GM23338 (cell line): ENCODE results near the gene C6orf52. TPM values are rescaled to one million over a fixed set of nuclear protein-coding genes. Genes with fewer than 3 reads are reported as not detected.

Experiments
- ATAC-seq: fragments of 200-7000 bp; cut with Tn5 transposase; 3 replicates; pipeline ENCODE4 v1.9.1; 2020
- DNase-seq: peaks from one replicate; pipeline ENCODE4 v3.0.0-alpha.2; 2015; ENCODE audit warnings: low spot score
- H2AFZ ChIP-seq: fragments of 200-600 bp; sonication (generic); 2 replicates; pipeline ENCODE4 v1.8.0; 2016; ENCODE audit warnings: antibody characterized with exemption, mild to moderate bottlenecking, moderate library complexity
- H3F3A ChIP-seq: fragments of 200-600 bp; sonication (generic); replicated peaks from 2 replicates; pipeline ENCODE4 v1.8.0; 2017; ENCODE audit warnings: antibody characterized with exemption, mixed run types, low read depth
- H3K27ac ChIP-seq: fragments of 200-600 bp; sonication (generic); 2 replicates; pipeline ENCODE4 v1.6.1; 2016; ENCODE audit warnings: low read depth
- H3K27me3 ChIP-seq: fragments of 200-600 bp; sonication (generic); 2 replicates; pipeline ENCODE4 v1.8.0; 2016; ENCODE audit warnings: mild to moderate bottlenecking, mixed run types, moderate library complexity; ENCODE audit not compliant: insufficient read depth
- H3K36me3 ChIP-seq: fragments of 200-600 bp; sonication (generic); 2 replicates; pipeline ENCODE4 v1.8.0; 2016; ENCODE audit warnings: mild to moderate bottlenecking; ENCODE audit not compliant: insufficient read depth
- H3K4me1 ChIP-seq: fragments of 200-600 bp; sonication (generic); 2 replicates; pipeline ENCODE4 v1.8.0; 2016; ENCODE audit warnings: mild to moderate bottlenecking, moderate library complexity; ENCODE audit not compliant: insufficient read depth
- H3K4me2 ChIP-seq: fragments of 200-600 bp; sonication (generic); 2 replicates; pipeline ENCODE4 v1.7.1; 2017; ENCODE audit warnings: mixed run types
- H3K4me3 ChIP-seq: fragments of 200-600 bp; sonication (generic); 2 replicates; pipeline ENCODE4 v1.6.1; 2016; ENCODE audit warnings: mixed run types
- H3K79me2 ChIP-seq: fragments of 200-600 bp; sonication (generic); replicated peaks from 2 replicates; pipeline ENCODE4 v1.8.0; 2017; ENCODE audit warnings: mild to moderate bottlenecking; ENCODE audit not compliant: insufficient read depth
- H3K9me2 ChIP-seq: fragments of 200-600 bp; sonication (generic); 2 replicates; pipeline ENCODE4 v1.8.0; 2017; ENCODE audit not compliant: insufficient read depth
- H4K20me1 ChIP-seq: fragments of 200-600 bp; sonication (generic); replicated peaks from 2 replicates; pipeline ENCODE4 v1.8.0; 2017; ENCODE audit warnings: mild to moderate bottlenecking; ENCODE audit not compliant: insufficient read depth
- H3K27ac Mint-ChIP-seq: 2 replicates; pipeline ENCODE4 v1.8.0; 2020; ENCODE audit warnings: inconsistent platforms, mild to moderate bottlenecking, moderate library complexity, mixed read lengths
- H3K27me3 Mint-ChIP-seq: 3 replicates; pipeline ENCODE4 v1.8.0; 2022; ENCODE audit warnings: low read depth, mild to moderate bottlenecking, moderate library complexity, mixed read lengths, inconsistent platforms; ENCODE audit not compliant: insufficient read depth, poor library complexity
- H3K36me3 Mint-ChIP-seq: 3 replicates; pipeline ENCODE4 v1.8.0; 2021; ENCODE audit warnings: low read depth, mild to moderate bottlenecking, inconsistent platforms, moderate library complexity, mixed read lengths
- H3K4me1 Mint-ChIP-seq: 3 replicates; pipeline ENCODE4 v1.8.0; 2020; ENCODE audit warnings: mild to moderate bottlenecking, inconsistent platforms, mixed read lengths
- H3K4me3 Mint-ChIP-seq: 3 replicates; pipeline ENCODE4 v1.8.0; 2021; ENCODE audit warnings: moderate library complexity, mild to moderate bottlenecking, inconsistent platforms, mixed read lengths
- H3K9me3 Mint-ChIP-seq: 3 replicates; pipeline ENCODE4 v1.8.0; 2020; ENCODE audit warnings: moderate library complexity, mild to moderate bottlenecking, inconsistent platforms, mixed read lengths
- CREB1 ChIP-seq: fragments of 250-450 bp; sonication (Bioruptor Pico); IDR thresholded peaks from 2 replicates; pipeline ENCODE4 v1.5.0; 2020; ENCODE audit warnings: low read depth, mild to moderate bottlenecking, moderate library complexity
- CTCF ChIP-seq, 2 experiments: fragments of 200-600 bp in 1 of 2; sonication (generic) in 1 of 2; conservative IDR thresholded peaks; 2 replicates each; pipeline versions ENCODE4 v1.5.1 to v1.6.1; 2016 to 2017; ENCODE audit warnings: antibody characterized with exemption in 2 of 2, low read depth in 2 of 2, mild to moderate bottlenecking in 2 of 2, moderate library complexity in 1 of 2
- ETS1 ChIP-seq: IDR thresholded peaks from 2 replicates; pipeline ENCODE4 v1.6.1; 2016; ENCODE audit warnings: antibody characterized with exemption
- EZH2 ChIP-seq: fragments of 200-600 bp; sonication (generic); IDR thresholded peaks from one replicate; pipeline ENCODE4 v1.8.0; 2017; ENCODE audit warnings: antibody characterized with exemption, mild to moderate bottlenecking, low read depth; ENCODE audit not compliant: unreplicated experiment
- EZH2phosphoT487 ChIP-seq: fragments of 200-600 bp; sonication (generic); IDR thresholded peaks from one replicate; pipeline ENCODE4 v1.8.1; 2018; ENCODE audit warnings: antibody characterized with exemption; ENCODE audit not compliant: unreplicated experiment
- JUNB ChIP-seq: IDR thresholded peaks from one replicate; pipeline ENCODE4 v1.6.1; 2016; ENCODE audit warnings: antibody characterized with exemption; ENCODE audit not compliant: unreplicated experiment
- NANOG ChIP-seq: IDR thresholded peaks from 2 replicates; pipeline ENCODE4 v1.6.1; 2016; ENCODE audit warnings: antibody characterized with exemption, borderline replicate concordance
- POLR2AphosphoS5 ChIP-seq: IDR thresholded peaks from 2 replicates; pipeline ENCODE4 v1.6.1; 2016; ENCODE audit warnings: antibody characterized with exemption, low read depth
- REST ChIP-seq: IDR thresholded peaks from one replicate; pipeline ENCODE4 v1.6.1; 2018; ENCODE audit warnings: antibody characterized with exemption; ENCODE audit not compliant: unreplicated experiment
- STAT1 ChIP-seq: IDR thresholded peaks from one replicate; pipeline ENCODE4 v1.6.1; 2016; ENCODE audit warnings: antibody characterized with exemption; ENCODE audit not compliant: unreplicated experiment
- ZNF114 ChIP-seq: fragments of 250-450 bp; sonication (Bioruptor Pico); IDR thresholded peaks from 2 replicates; pipeline ENCODE4 v1.5.0; 2020; ENCODE audit warnings: mild to moderate bottlenecking, moderate library complexity
- ZNF331 ChIP-seq: fragments of 250-450 bp; sonication (Bioruptor Pico); IDR thresholded peaks from 2 replicates; pipeline ENCODE4 v1.5.0; 2020; ENCODE audit warnings: low read depth, mild to moderate bottlenecking, moderate library complexity
- ZNF462 ChIP-seq: fragments of 250-450 bp; sonication (Bioruptor Pico); IDR thresholded peaks from 2 replicates; pipeline ENCODE4 v1.5.0; 2020; ENCODE audit warnings: mild to moderate bottlenecking, moderate library complexity
- polyA plus RNA-seq: library from polyadenylated mRNA; unstranded; fragments of >200 nt; fragmentation: Nextera tagmentation; extraction: Ambion mirVana; gene quantifications from 2 replicates; pipeline ENCODE4 v1.2.1, GENCODE V29; 2016
- total RNA-seq: library from RNA; depleted of rRNA; stranded (reverse); fragments of >200 nt; shearing (Covaris generic); gene quantifications from 2 replicates; pipeline ENCODE4 v1.2.3, GENCODE V29; 2014

Gene C6orf52
- total and polyA plus RNA-seq, 2 experiments from 2014 or later: 4.4 TPM; not detected in 1

GRCh38 chr6:10678456-10678855, 16.0 kb downstream of the C6orf52 start:
- Mint-ChIP-seq H3K27me3 (no peaks in the 10 kb centered on the region), H3K27ac (no peak overlapping the region)

More at GRCh38 chr6:10678456-10678855, 16.0 kb downstream of the C6orf52 start:
- DNase-seq (no peak), ATAC-seq (no peak)
- Histone ChIP-seq H3K27me3 (no peaks in the 10 kb centered on the region), H4K20me1 (no peaks in the 10 kb centered on the region), H3K36me3 (peaks cover 9% of the 10 kb centered on the region; the same call in 1 of the 2 replicates), H3K4me3 (no peak overlapping the region), H3K4me1 (no peaks in the 10 kb centered on the region), H3K4me2 (no peak overlapping the region), H3K9me2 (peaks cover under 1% of the 10 kb centered on the region; the same call in 1 of the 2 replicates), H3K79me2 (no peaks in the 10 kb centered on the region), H3F3A (no peaks in the 10 kb centered on the region), H2AFZ (no peak overlapping the region), H3K27ac (no peak overlapping the region)
- Mint-ChIP-seq H3K9me3 (peaks cover 8% of the 10 kb centered on the region; the same call in 1 of the 3 replicates), H3K4me3 (no peak overlapping the region), H3K4me1 (no peaks in the 10 kb centered on the region; the same call in 2 of the 3 replicates), H3K36me3 (peaks cover 4% of the 10 kb centered on the region; the same call in 1 of the 3 replicates)
- TF ChIP-seq CREB1: no peak
- no peak for TF ChIP-seq STAT1
- no peak for TF ChIP-seq JUNB
- TF ChIP-seq EZH2: no peak
- no peak for TF ChIP-seq ETS1
- TF ChIP-seq ZNF331: no peak
- no peak for TF ChIP-seq REST
- TF ChIP-seq ZNF462 (CRISPR knock-in tag): no peak
- no peak for TF ChIP-seq EZH2phosphoT487
- no peak for TF ChIP-seq NANOG
- no peak for TF ChIP-seq POLR2AphosphoS5
- no peak for TF ChIP-seq ZNF114 (CRISPR knock-in tag)
- no peak for TF ChIP-seq CTCF (conservative IDR thresholded peaks at IDR 0.05; ENCODE audit: low read depth in 2 of 2)
